ENCODE results near the gene CHRNA4.

DNA sequence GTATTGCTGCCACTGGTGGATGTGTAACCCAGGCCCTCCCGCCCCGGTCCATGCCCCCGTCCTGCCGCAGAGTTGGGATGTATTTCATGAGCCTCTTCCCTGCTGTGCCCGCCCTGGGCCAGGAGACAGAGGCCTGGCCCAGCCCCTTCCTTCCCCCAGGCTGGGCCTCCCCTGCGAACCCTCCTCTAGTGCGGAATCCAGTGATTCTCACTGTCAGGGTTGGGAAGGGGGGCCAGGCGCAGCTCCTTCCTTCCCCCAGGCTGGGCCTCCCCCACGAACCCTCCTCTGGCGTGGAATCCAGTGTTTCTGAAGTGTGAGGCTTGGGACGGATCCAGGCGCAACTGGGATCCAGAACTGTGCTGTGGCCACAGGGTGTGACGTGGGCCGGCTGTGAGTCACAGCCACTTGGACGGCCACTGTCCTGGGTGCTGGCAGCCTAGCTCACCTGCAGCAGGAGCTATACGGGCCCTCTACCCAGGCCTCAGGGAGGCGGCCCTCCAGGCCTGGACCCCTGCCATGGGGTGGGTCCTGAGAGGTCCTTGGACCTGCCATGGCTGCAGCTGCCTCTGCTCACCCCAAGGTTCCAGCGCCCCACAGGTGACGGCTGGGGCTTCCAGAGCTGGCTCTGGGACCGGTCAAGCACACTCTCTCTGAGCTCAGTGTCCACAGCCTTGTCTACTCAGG, 39.9 kb downstream of the CHRNA4 start:
- no peak for TF ChIP-seq CTCF (IDR thresholded peaks at IDR 0.05)
- TF ChIP-seq POLR2AphosphoS5 (IDR thresholded peaks at IDR 0.05; ENCODE audit: low read depth, low read length) = no peak
- no peak for TF ChIP-seq TCF7L2 (IDR thresholded peaks at IDR 0.05; ENCODE audit: low read depth, low read length)
